Neural progenitor cell (in vitro differentiated cells): Measurements from ENCODE around the gene VWF. TPM values are rescaled to one million over a fixed set of nuclear protein-coding genes. Genes with fewer than 3 reads are reported as not detected.

Experiments
- DNase-seq: peaks from one replicate; pipeline ENCODE4 v3.0.0-alpha.2; 2016; ENCODE audit warnings: low spot score
- H2AFZ ChIP-seq: fragments of 200-600 bp; sonication (generic); replicated peaks from 2 replicates; pipeline ENCODE4 v1.6.1; 2016; ENCODE audit warnings: antibody characterized with exemption
- H3F3A ChIP-seq: fragments of 200-600 bp; sonication (generic); 2 replicates; pipeline ENCODE4 v1.6.1; 2016; ENCODE audit warnings: antibody characterized with exemption, low read depth
- H3K27ac ChIP-seq: fragments of 200-600 bp; sonication (generic); 2 replicates; pipeline ENCODE4 v1.5.1; 2016; ENCODE audit warnings: mild to moderate bottlenecking
- H3K27me3 ChIP-seq: fragments of 200-600 bp; sonication (generic); 2 replicates; pipeline ENCODE4 v1.6.1; 2016; ENCODE audit warnings: mild to moderate bottlenecking, moderate library complexity
- H3K36me3 ChIP-seq: fragments of 200-600 bp; sonication (generic); 2 replicates; pipeline ENCODE4 v1.5.1; 2016
- H3K4me1 ChIP-seq: fragments of 200-600 bp; sonication (generic); 2 replicates; pipeline ENCODE4 v1.6.1; 2016; ENCODE audit warnings: mixed run types
- H3K4me2 ChIP-seq: fragments of 200-600 bp; sonication (generic); 2 replicates; pipeline ENCODE4 v1.6.1; 2016
- H3K4me3 ChIP-seq: fragments of 200-600 bp; sonication (generic); 2 replicates; pipeline ENCODE4 v1.5.1; 2016
- H3K79me2 ChIP-seq: fragments of 200-600 bp; sonication (generic); 2 replicates; pipeline ENCODE4 v1.6.1; 2016; ENCODE audit warnings: low read depth
- H3K9ac ChIP-seq: fragments of 200-600 bp; sonication (generic); 2 replicates; pipeline ENCODE4 v1.6.1; 2016
- H3K9me3 ChIP-seq: fragments of 200-600 bp; sonication (generic); 2 replicates; pipeline ENCODE4 v1.5.1; 2016; ENCODE audit warnings: low read depth
- H4K20me1 ChIP-seq: fragments of 200-600 bp; sonication (generic); 2 replicates; pipeline ENCODE4 v1.6.1; 2016; ENCODE audit warnings: low read depth
- H3K27ac Mint-ChIP-seq: 3 replicates; pipeline ENCODE4 v1.8.0; 2021; ENCODE audit warnings: mixed read lengths
- H3K27me3 Mint-ChIP-seq: 2 replicates; pipeline ENCODE4 v1.8.0; 2022; ENCODE audit warnings: low read depth, mild to moderate bottlenecking, inconsistent platforms, moderate library complexity, mixed read lengths; ENCODE audit not compliant: insufficient read depth
- H3K36me3 Mint-ChIP-seq: 3 replicates; pipeline ENCODE4 v1.8.0; 2021; ENCODE audit warnings: mixed read lengths
- H3K4me1 Mint-ChIP-seq: 3 replicates; pipeline ENCODE4 v1.8.0; 2021; ENCODE audit warnings: mixed read lengths
- H3K4me3 Mint-ChIP-seq: 3 replicates; pipeline ENCODE4 v1.8.0; 2021; ENCODE audit warnings: mild to moderate bottlenecking, moderate library complexity, mixed read lengths
- H3K9me3 Mint-ChIP-seq: 3 replicates; pipeline ENCODE4 v1.8.0; 2020; ENCODE audit warnings: mixed read lengths
- EZH2 ChIP-seq: fragments of 200-600 bp; sonication (generic); IDR thresholded peaks from 2 replicates; pipeline ENCODE4 v1.6.1; 2017; ENCODE audit warnings: antibody characterized with exemption, mild to moderate bottlenecking, moderate library complexity
- EZH2phosphoT487 ChIP-seq: fragments of 200-600 bp; sonication (generic); IDR thresholded peaks from 2 replicates; pipeline ENCODE4 v1.6.1; 2017; ENCODE audit warnings: antibody characterized with exemption
- total RNA-seq: library from RNA; depleted of rRNA; stranded (reverse); fragments of >200 nt; gene quantifications from 2 replicates; pipeline ENCODE4 v1.2.3, GENCODE V29; 2015; ENCODE audit warnings: low replicate concordance
- TF ChIP-seq, protein P1 (sequence below): fragments of 200-600 bp; sonication (generic); IDR thresholded peaks from 2 replicates; pipeline ENCODE4 v1.5.1; 2017; ENCODE audit warnings: antibody characterized with exemption, mild to moderate bottlenecking

The VWF gene
- total RNA-seq, 1 donor from 2014 or later = 8.0 TPM

DNA sequence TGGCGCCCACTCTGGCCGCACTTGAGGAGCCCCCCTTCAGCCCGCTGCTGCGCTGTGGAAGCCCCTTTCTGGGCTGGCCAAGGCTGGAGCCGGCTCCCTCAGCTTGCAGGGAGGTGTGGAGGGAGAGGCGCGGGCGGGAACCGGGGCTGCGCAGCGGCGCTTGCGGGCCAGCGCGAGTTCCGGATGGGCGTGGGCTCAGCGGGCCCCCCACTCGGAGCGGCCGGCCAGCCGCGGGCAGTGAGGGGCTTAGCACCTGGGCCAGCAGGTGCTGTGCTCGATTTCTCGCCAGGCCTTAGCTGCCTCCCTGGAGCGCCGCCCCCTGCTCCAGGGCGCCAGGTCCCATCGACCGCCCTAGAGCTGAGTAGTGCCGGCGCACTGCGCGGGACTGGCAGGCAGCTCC, 8.0 kb upstream of the VWF start:
- Histone ChIP-seq H3K27ac (no peak overlapping the region), H3F3A (no peaks in the 10 kb centered on the region), H4K20me1 (no peaks in the 10 kb centered on the region), H2AFZ (no peak overlapping the region), H3K79me2 (no peaks in the 10 kb centered on the region), H3K4me3 (no peak overlapping the region), H3K9ac (no peak overlapping the region), H3K4me1 (no peaks in the 10 kb centered on the region), H3K36me3 (no peaks in the 10 kb centered on the region), H3K4me2 (no peak overlapping the region), H3K27me3 (no peaks in the 10 kb centered on the region), H3K9me3 (no peaks in the 10 kb centered on the region)
- Mint-ChIP-seq H3K4me3 (no peak overlapping the region), H3K36me3 (no peaks in the 10 kb centered on the region), H3K27ac (no peak overlapping the region), H3K4me1 (no peaks in the 10 kb centered on the region), H3K9me3 (peaks cover 4% of the 10 kb centered on the region), H3K27me3 (peaks cover 5% of the 10 kb centered on the region)
- no peak for DNase-seq
- no peak for TF ChIP-seq EZH2
- TF ChIP-seq, protein P1, sequence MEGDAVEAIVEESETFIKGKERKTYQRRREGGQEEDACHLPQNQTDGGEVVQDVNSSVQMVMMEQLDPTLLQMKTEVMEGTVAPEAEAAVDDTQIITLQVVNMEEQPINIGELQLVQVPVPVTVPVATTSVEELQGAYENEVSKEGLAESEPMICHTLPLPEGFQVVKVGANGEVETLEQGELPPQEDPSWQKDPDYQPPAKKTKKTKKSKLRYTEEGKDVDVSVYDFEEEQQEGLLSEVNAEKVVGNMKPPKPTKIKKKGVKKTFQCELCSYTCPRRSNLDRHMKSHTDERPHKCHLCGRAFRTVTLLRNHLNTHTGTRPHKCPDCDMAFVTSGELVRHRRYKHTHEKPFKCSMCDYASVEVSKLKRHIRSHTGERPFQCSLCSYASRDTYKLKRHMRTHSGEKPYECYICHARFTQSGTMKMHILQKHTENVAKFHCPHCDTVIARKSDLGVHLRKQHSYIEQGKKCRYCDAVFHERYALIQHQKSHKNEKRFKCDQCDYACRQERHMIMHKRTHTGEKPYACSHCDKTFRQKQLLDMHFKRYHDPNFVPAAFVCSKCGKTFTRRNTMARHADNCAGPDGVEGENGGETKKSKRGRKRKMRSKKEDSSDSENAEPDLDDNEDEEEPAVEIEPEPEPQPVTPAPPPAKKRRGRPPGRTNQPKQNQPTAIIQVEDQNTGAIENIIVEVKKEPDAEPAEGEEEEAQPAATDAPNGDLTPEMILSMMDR = no peak

DNA sequence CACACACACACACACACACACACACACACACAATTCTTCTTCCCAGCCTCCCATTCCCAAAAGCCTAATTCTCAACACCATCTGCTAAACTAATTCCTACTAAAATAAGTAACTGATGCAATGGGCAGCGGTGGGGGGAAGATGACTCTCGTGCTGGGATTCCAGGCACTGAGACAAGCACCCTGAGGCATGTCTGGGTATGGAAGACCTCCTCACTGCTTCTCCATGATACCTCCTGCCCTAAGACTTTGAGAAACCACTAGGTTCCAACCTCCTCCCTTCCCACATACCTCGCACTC, 789 bp upstream of the VWF start:
- DNase-seq = no peak
- TF ChIP-seq EZH2phosphoT487 (no peak), EZH2 (no peak)
- TF ChIP-seq, protein P1 = no peak
- no peaks in the 10 kb centered on the region for H4K20me1 ChIP-seq
- H3K9me3 ChIP-seq = no peaks in the 10 kb centered on the region
- H3K27ac Mint-ChIP-seq = peak overlapping the region; percentile 74
- H3K36me3 ChIP-seq = no peaks in the 10 kb centered on the region
- no peaks in the 10 kb centered on the region for H3K9me3 Mint-ChIP-seq
- no peak overlapping the region for H3K4me2 ChIP-seq
- H3K4me1 Mint-ChIP-seq = peaks cover 25% of the 10 kb centered on the region
- no peak overlapping the region for H2AFZ ChIP-seq
- no peak overlapping the region for H3K27ac ChIP-seq
- H3K9ac ChIP-seq = no peak overlapping the region
- no peaks in the 10 kb centered on the region for H3K36me3 Mint-ChIP-seq
- no peaks in the 10 kb centered on the region for H3K27me3 ChIP-seq
- no peaks in the 10 kb centered on the region for H3K79me2 ChIP-seq
- peaks cover 31% of the 10 kb centered on the region for H3K4me1 ChIP-seq
- H3K4me3 ChIP-seq = no peak overlapping the region
- H3K4me3 Mint-ChIP-seq = peak overlapping the region; percentile 52
- peaks cover 26% of the 10 kb centered on the region for H3F3A ChIP-seq
- peaks cover 5% of the 10 kb centered on the region for H3K27me3 Mint-ChIP-seq

DNA sequence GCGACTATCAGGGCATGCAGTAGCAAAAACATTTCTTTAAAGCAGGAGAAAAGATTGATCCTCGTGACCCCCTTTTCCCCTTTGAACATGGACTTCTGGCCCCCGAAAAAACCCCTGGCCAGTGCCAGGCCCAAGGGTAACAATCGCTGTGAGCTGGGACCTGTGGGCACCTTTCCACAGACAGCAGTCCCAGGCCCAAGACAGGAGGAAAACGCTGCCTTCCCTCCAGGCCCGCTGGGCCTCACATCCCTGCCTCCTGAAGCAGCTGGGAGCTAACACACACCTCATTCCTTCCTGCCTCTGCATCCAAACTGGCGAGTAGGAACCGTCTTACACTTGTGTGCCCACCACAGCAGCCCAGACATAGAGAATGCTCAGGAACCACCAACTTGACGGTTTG, 1.2 kb downstream of the VWF start:
- H3K9ac ChIP-seq = no peak overlapping the region
- no peak overlapping the region for H3K4me3 Mint-ChIP-seq
- peak overlapping the region; percentile 69 for H3K4me2 ChIP-seq
- TF ChIP-seq, protein P1 = no peak
- no peak for TF ChIP-seq EZH2phosphoT487
- no peaks in the 10 kb centered on the region for H4K20me1 ChIP-seq
- H3K27me3 Mint-ChIP-seq = peaks cover 12% of the 10 kb centered on the region
- no peaks in the 10 kb centered on the region for H3K9me3 ChIP-seq
- no peak overlapping the region for H3K4me3 ChIP-seq
- H2AFZ ChIP-seq = no peak overlapping the region
- H3K4me1 ChIP-seq = peaks cover 31% of the 10 kb centered on the region
- peaks cover 26% of the 10 kb centered on the region for H3F3A ChIP-seq
- no peaks in the 10 kb centered on the region for H3K36me3 ChIP-seq
- no peak for DNase-seq
- no peaks in the 10 kb centered on the region for H3K79me2 ChIP-seq
- peak overlapping the region; percentile 87 for H3K27ac ChIP-seq
- no peaks in the 10 kb centered on the region for H3K27me3 ChIP-seq
- H3K36me3 Mint-ChIP-seq = no peaks in the 10 kb centered on the region
- H3K27ac Mint-ChIP-seq = peak overlapping the region; percentile 57
- H3K9me3 Mint-ChIP-seq = peaks cover 2% of the 10 kb centered on the region
- peaks cover 25% of the 10 kb centered on the region for H3K4me1 Mint-ChIP-seq

DNA sequence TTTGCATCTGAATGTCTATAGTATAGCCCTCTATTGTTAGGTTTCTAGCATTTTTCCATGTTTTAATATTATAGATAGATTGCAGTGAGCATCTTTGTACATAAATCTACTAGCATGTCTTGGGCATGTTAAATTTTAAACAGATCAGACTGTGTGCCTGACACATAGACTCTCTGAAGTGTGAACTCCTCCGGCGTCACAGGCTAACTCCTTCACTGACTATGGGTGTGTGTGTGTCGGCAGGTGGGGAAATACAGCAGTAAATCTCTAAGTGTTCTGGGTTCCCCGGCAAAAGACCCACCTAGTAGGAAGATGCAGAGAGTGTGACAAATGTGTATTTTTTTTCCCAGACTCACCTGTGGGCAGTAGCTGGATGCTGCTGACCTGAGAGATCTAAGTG, 2.3 kb downstream of the VWF start:
- Histone ChIP-seq H3K27me3 (no peaks in the 10 kb centered on the region), H3K27ac (no peak overlapping the region), H3K9ac (no peak overlapping the region), H3K9me3 (no peaks in the 10 kb centered on the region), H3F3A (peaks cover 26% of the 10 kb centered on the region), H4K20me1 (no peaks in the 10 kb centered on the region), H3K4me1 (peaks cover 31% of the 10 kb centered on the region), H2AFZ (no peak overlapping the region), H3K4me2 (no peak overlapping the region), H3K36me3 (no peaks in the 10 kb centered on the region), H3K79me2 (no peaks in the 10 kb centered on the region), H3K4me3 (no peak overlapping the region)
- Mint-ChIP-seq H3K4me3 (no peak overlapping the region), H3K9me3 (peaks cover 2% of the 10 kb centered on the region), H3K27me3 (peaks cover 12% of the 10 kb centered on the region), H3K36me3 (no peaks in the 10 kb centered on the region), H3K27ac (no peak overlapping the region), H3K4me1 (peaks cover 25% of the 10 kb centered on the region)
- TF ChIP-seq, protein P1 = no peak
- TF ChIP-seq EZH2phosphoT487 = no peak
- TF ChIP-seq EZH2 = no peak
- DNase-seq = no peak
